Measurements from ENCODE around the gene NEK10. TPM values are rescaled to one million over a fixed set of nuclear protein-coding genes. Genes with fewer than 3 reads are reported as not detected.

Gene NEK10
- total RNA-seq, 1 experiment from 2014 or later = 0.34 TPM

- no peaks in the 10 kb centered on the region for H3K9me3 ChIP-seq (ENCODE audit: low read depth, low read length, poor library complexity, severe bottlenecking)
- intact Hi-C loops (cut with micrococcal nuclease; ENCODE audit: unreplicated experiment) = no loop called here
- no TSS peak for BruUV-seq (replicated peaks)
- H3K27me3 ChIP-seq (replicated peaks; ENCODE audit: insufficient read depth, low read depth, low read length, poor library complexity) = no peaks in the 10 kb centered on the region
- H3K4me3 ChIP-seq (ENCODE audit: low read depth, low read length, poor library complexity, severe bottlenecking) = no peak overlapping the region
- TF ChIP-seq EZH2 (IDR thresholded peaks at IDR 0.05; ENCODE audit: borderline replicate concordance, low read depth, low read length, poor library complexity, severe bottlenecking) (no peak), CTCF (conservative IDR thresholded peaks at IDR 0.05; ENCODE audit: low read depth, low read length) (no peak)
- H3K4me1 ChIP-seq (ENCODE audit: insufficient read depth, low read length, poor library complexity, severe bottlenecking) = no peaks in the 10 kb centered on the region
- no peak overlapping the region for H3K27ac ChIP-seq (ENCODE audit: low read depth, low read length, poor library complexity, severe bottlenecking)
- no peaks in the 10 kb centered on the region for H3K36me3 ChIP-seq (ENCODE audit: insufficient read depth, low read length, poor library complexity, severe bottlenecking)
- DNase-seq (ENCODE audit: low spot score) = no peak
- CTCF ChIA-PET = no interaction called here
- POLR2A ChIA-PET (ENCODE audit: low non-redundant PET) = no interaction called here
Observed at GRCh38 chr3:27184261-27184660, 184.9 kb downstream of the NEK10 start.

GRCh38 chr3:27176256-27176655 lies 192.9 kb downstream of the NEK10 start:
- H3K27ac ChIP-seq (ENCODE audit: low read depth, low read length, poor library complexity, severe bottlenecking) = no peak overlapping the region
- CTCF ChIA-PET = no interaction called here
- BruUV-seq (replicated peaks) = no TSS peak

GRCh38 chr3:27174530-27174929 lies 194.7 kb downstream of the NEK10 start:
- POLR2A ChIA-PET (ENCODE audit: low non-redundant PET) = no interaction called here
- no TSS peak for BruUV-seq (replicated peaks)

More at GRCh38 chr3:27176256-27176655, 192.9 kb downstream of the NEK10 start:
- Histone ChIP-seq H3K4me1 (ENCODE audit: insufficient read depth, low read length, poor library complexity, severe bottlenecking) (no peaks in the 10 kb centered on the region), H3K27me3 (replicated peaks; ENCODE audit: insufficient read depth, low read depth, low read length, poor library complexity) (no peaks in the 10 kb centered on the region), H3K9me3 (ENCODE audit: low read depth, low read length, poor library complexity, severe bottlenecking) (no peaks in the 10 kb centered on the region), H3K36me3 (ENCODE audit: insufficient read depth, low read length, poor library complexity, severe bottlenecking) (no peaks in the 10 kb centered on the region), H3K4me3 (ENCODE audit: low read depth, low read length, poor library complexity, severe bottlenecking) (no peak overlapping the region)
- intact Hi-C loops (cut with micrococcal nuclease; ENCODE audit: unreplicated experiment) = no loop called here
- POLR2A ChIA-PET (ENCODE audit: low non-redundant PET) = no interaction called here
- TF ChIP-seq CTCF (conservative IDR thresholded peaks at IDR 0.05; ENCODE audit: low read depth, low read length) = no peak
- TF ChIP-seq EZH2 (IDR thresholded peaks at IDR 0.05; ENCODE audit: borderline replicate concordance, low read depth, low read length, poor library complexity, severe bottlenecking) = no peak
- DNase-seq (ENCODE audit: low spot score) = no peak

More at GRCh38 chr3:27174530-27174929, 194.7 kb downstream of the NEK10 start:
- intact Hi-C loops (cut with micrococcal nuclease; ENCODE audit: unreplicated experiment) = no loop called here
- H3K9me3 ChIP-seq (ENCODE audit: low read depth, low read length, poor library complexity, severe bottlenecking) = no peaks in the 10 kb centered on the region
- DNase-seq (ENCODE audit: low spot score) = no peak
- no peaks in the 10 kb centered on the region for H3K27me3 ChIP-seq (replicated peaks; ENCODE audit: insufficient read depth, low read depth, low read length, poor library complexity)
- H3K36me3 ChIP-seq (ENCODE audit: insufficient read depth, low read length, poor library complexity, severe bottlenecking) = no peaks in the 10 kb centered on the region
- H3K4me3 ChIP-seq (ENCODE audit: low read depth, low read length, poor library complexity, severe bottlenecking) = no peak overlapping the region
- H3K27ac ChIP-seq (ENCODE audit: low read depth, low read length, poor library complexity, severe bottlenecking) = no peak overlapping the region
- CTCF ChIA-PET = no interaction called here
- no peak for TF ChIP-seq EZH2 (IDR thresholded peaks at IDR 0.05; ENCODE audit: borderline replicate concordance, low read depth, low read length, poor library complexity, severe bottlenecking)
- no peak for TF ChIP-seq CTCF (conservative IDR thresholded peaks at IDR 0.05; ENCODE audit: low read depth, low read length)
- H3K4me1 ChIP-seq (ENCODE audit: insufficient read depth, low read length, poor library complexity, severe bottlenecking) = no peaks in the 10 kb centered on the region
